K562 (cell line): ENCODE measurements around the gene DEDD2. TPM values are rescaled to one million over a fixed set of nuclear protein-coding genes. Genes with fewer than 3 reads are reported as not detected.

ENCODE experiments used
- ATAC-seq: fragments of 200-7000 bp; cut with Tn5 transposase; 3 replicates; pipeline ENCODE4 v1.9.1; 2020; ENCODE audit warnings: moderate library complexity
- BruUV-seq: library from RNA; stranded (reverse); fragments of 400-500 nt; replicated peaks from 2 replicates; lab custom pipeline; 2021; lab: Mats Ljungman, UMichigan
- CTCF ChIA-PET: fragments of 300-600 bp; formaldehyde crosslinking; extraction: SDS; loops from one replicate; lab custom pipeline; 2021; ENCODE audit warnings: low intra/inter-chr PET ratio; lab: Yijun Ruan, JAX
- POLR2A ChIA-PET: fragments of 300-600, 350-650 bp; sonication (Branson Sonifier 250); formaldehyde crosslinking; extraction: SDS; loops from one replicate; lab custom pipeline; 2021; ENCODE audit warnings: antibody characterized with exemption, inconsistent platforms; lab: Yijun Ruan, JAX
- DNase-seq, 4 experiments: peaks; one replicate each; pipeline versions ENCODE4 v3.0.0 to v3.0.0-alpha.2; 2011 to 2018; ENCODE audit warnings: low spot score in 3 of 4, mixed read lengths in 3 of 4; ENCODE audit errors: extremely low read depth in 1 of 4
- FAIRE-seq: peaks from 2 replicates; lab custom pipeline; 2011; peaks lifted over from hg19 to GRCh38; lab: Jason Lieb, UNC
- H2AFZ ChIP-seq: 2 replicates; pipeline ENCODE4 v1.6.0; 2011; ENCODE audit warnings: low read depth, low read length, control low read depth, inconsistent platforms
- H3K27ac ChIP-seq: fragments of 200-600 bp; 3 replicates; pipeline ENCODE4 v1.8.0; 2011; ENCODE audit warnings: low read depth, mild to moderate bottlenecking, control low read depth, inconsistent platforms, low read length, moderate library complexity, mixed read lengths; ENCODE audit errors: extremely low read depth
- H3K27me3 ChIP-seq, 2 experiments: fragments of 300-600 bp in 1 of 2; 2 replicates in 1 of 2; 3 replicates in 1 of 2; pipeline versions ENCODE4 v1.6.0 to v1.8.0; 2011; ENCODE audit warnings: inconsistent platforms in 2 of 2, low read length in 2 of 2, mild to moderate bottlenecking in 1 of 2, mixed read lengths in 1 of 2, moderate library complexity in 1 of 2; ENCODE audit not compliant: control insufficient read depth in 2 of 2, insufficient read depth in 2 of 2
- H3K36me3 ChIP-seq: fragments of 300-600 bp; 3 replicates; pipeline ENCODE4 v1.8.0; 2011; ENCODE audit warnings: mild to moderate bottlenecking, low read length, inconsistent platforms; ENCODE audit not compliant: control insufficient read depth, insufficient read depth
- H3K4me1 ChIP-seq, 2 experiments: fragments of 200-600 bp in 1 of 2; replicated peaks in 1 of 2; 2 replicates in 1 of 2; 3 replicates in 1 of 2; pipeline versions ENCODE4 v1.5.1 to v1.8.0; 2011; ENCODE audit warnings: inconsistent platforms in 2 of 2, low read length in 2 of 2, mild to moderate bottlenecking in 1 of 2, mixed read lengths in 1 of 2, moderate library complexity in 1 of 2; ENCODE audit not compliant: control insufficient read depth in 2 of 2, insufficient read depth in 2 of 2
- H3K4me2 ChIP-seq: 2 replicates; pipeline ENCODE4 v1.6.1; 2011; ENCODE audit warnings: low read length, control low read depth, inconsistent platforms, mixed read lengths; ENCODE audit not compliant: insufficient read depth
- H3K4me3 ChIP-seq: fragments of 200-600 bp; sonication (generic), shearing (Covaris generic); 2 replicates; pipeline ENCODE4 v1.5.1; 2016; ENCODE audit warnings: control low read depth, inconsistent platforms
- H3K79me2 ChIP-seq: fragments of 200-600 bp; 3 replicates; pipeline ENCODE4 v1.8.0; 2011; ENCODE audit warnings: low read length, inconsistent platforms; ENCODE audit not compliant: control insufficient read depth, insufficient read depth
- H3K9ac ChIP-seq, 2 experiments: 2 replicates each; pipeline versions ENCODE4 v1.6.0 to v1.6.1; 2011; ENCODE audit warnings: low read depth in 2 of 2, low read length in 2 of 2, control low read depth in 1 of 2, inconsistent platforms in 1 of 2, mild to moderate bottlenecking in 1 of 2, mixed read lengths in 1 of 2; ENCODE audit not compliant: insufficient read depth in 1 of 2
- H3K9me1 ChIP-seq: one replicate; pipeline ENCODE4 v1.6.0; 2011; ENCODE audit warnings: inconsistent platforms, mild to moderate bottlenecking, low read length, moderate library complexity; ENCODE audit not compliant: control insufficient read depth, insufficient read depth
- H3K9me3 ChIP-seq: replicated peaks from 2 replicates; pipeline ENCODE4 v1.5.1; 2011; ENCODE audit warnings: low read depth, low read length, inconsistent platforms; ENCODE audit not compliant: control insufficient read depth, insufficient read depth
- H4K20me1 ChIP-seq: replicated peaks from 2 replicates; pipeline ENCODE4 v1.6.1; 2011; ENCODE audit warnings: low read length, inconsistent platforms, mixed read lengths; ENCODE audit not compliant: control insufficient read depth, insufficient read depth
- ELF1 ChIP-seq: fragments of 200-800 bp; sonication (Bioruptor generic); IDR thresholded peaks from 2 replicates; pipeline ENCODE4 v1.6.1; 2016; ENCODE audit warnings: missing genetic modification characterization, missing compliant biosample characterization
- EP400 ChIP-seq: fragments of 450-650 bp; IDR thresholded peaks from 2 replicates; pipeline ENCODE4 v1.6.1; 2017; ENCODE audit warnings: antibody characterized with exemption, mild to moderate bottlenecking, moderate library complexity
- L3MBTL2 ChIP-seq: fragments of 450-650 bp; IDR thresholded peaks from 2 replicates; pipeline ENCODE4 v1.6.1; 2016; ENCODE audit warnings: mild to moderate bottlenecking, moderate library complexity
- LARP7 ChIP-seq: fragments of 450-650 bp; IDR thresholded peaks from 2 replicates; pipeline ENCODE4 v1.6.1; 2016
- POLR2AphosphoS5 ChIP-seq: IDR thresholded peaks from 2 replicates; pipeline ENCODE4 v1.6.1; 2011; ENCODE audit warnings: mild to moderate bottlenecking, low read depth, low read length, moderate library complexity; ENCODE audit not compliant: control insufficient read depth, insufficient read depth
- POLR2G ChIP-seq: fragments of 200-400 bp; formaldehyde crosslinking; IDR thresholded peaks from 2 replicates; pipeline ENCODE4 v1.6.1; 2017; ENCODE audit warnings: low read depth, mild to moderate bottlenecking, antibody characterized with exemption, low read length, moderate library complexity
- RAD51 ChIP-seq: fragments of 450-650 bp; IDR thresholded peaks from 2 replicates; pipeline ENCODE4 v1.7.1; 2016; ENCODE audit warnings: low read depth, mild to moderate bottlenecking, borderline replicate concordance
- RBM22 ChIP-seq: fragments of 200-400 bp; formaldehyde crosslinking; IDR thresholded peaks from 2 replicates; pipeline ENCODE4 v1.6.1; 2018; ENCODE audit warnings: low read length, low read depth; ENCODE audit not compliant: poor library complexity, severe bottlenecking
- ZEB2 ChIP-seq: fragments of 450-650 bp; IDR thresholded peaks from 2 replicates; pipeline ENCODE4 v1.6.1; 2016
- ZNF134 ChIP-seq: fragments of 250-450 bp; sonication (Bioruptor Pico); conservative IDR thresholded peaks from 2 replicates; pipeline ENCODE4 v1.4.0; 2020
- ZNF449 ChIP-seq: fragments of 250-450 bp; sonication (Bioruptor Pico); IDR thresholded peaks from 2 replicates; pipeline ENCODE4 v1.8.0; 2022; ENCODE audit warnings: moderate library complexity, mild to moderate bottlenecking, inconsistent platforms
- WGBS: fragments of 100-300 bp; shearing (Covaris generic); methylation state at CpG from one replicate; pipeline ENCODE4 v1.1.6; 2016; ENCODE audit warnings: low coverage, mixed read lengths; ENCODE audit not compliant: insufficient coverage; ENCODE audit errors: missing lambda C conversion rate; 5-methylcytosine and 5-hydroxymethylcytosine counted together
- in situ Hi-C: fragments of 300-500 bp; cut with MboI; formaldehyde crosslinking; loops from 4 replicates; pipeline ENCODE4 v1.15.0; 2018; ENCODE audit warnings: inconsistent platforms, mixed read lengths
- intact Hi-C: fragments of 100-400 bp; cut with micrococcal nuclease; formaldehyde crosslinking; loops from 2 replicates; pipeline ENCODE4 v1.14.2; 2022
- polyA plus RNA-seq, 8 experiments: library from polyadenylated mRNA; depleted of rRNA in 4 of 8; stranded (reverse) in 5 of 8; unstranded in 3 of 8; fragments of >200 nt; fragmentation: Nextera tagmentation in 2 of 8; fragmentation: Illumina TruSeq in 1 of 8; extraction: Ambion mirVana in 2 of 8; extraction: Trizol in 1 of 8; gene quantifications; 2 replicates each; pipeline versions ENCODE4 v1.2.1 to v1.2.3, GENCODE V29; 2011 to 2014; ENCODE audit warnings: inconsistent platforms in 1 of 8, missing spikeins in 1 of 8
- total RNA-seq, 7 experiments: library from RNA; depleted of rRNA in 6 of 7; stranded (reverse); fragments of >200 nt in 6 of 7; fragmentation: Illumina TruSeq in 2 of 7; extraction: Trizol in 2 of 7; gene quantifications; 2 replicates each; pipeline versions ENCODE4 v1.2.1 to v1.2.3, GENCODE V29; 2011 to 2021; ENCODE audit warnings: low replicate concordance in 1 of 7
- TF ChIP-seq, protein P1 (sequence below): fragments of 450-650 bp; IDR thresholded peaks from 2 replicates; pipeline ENCODE4 v1.6.1; 2017; ENCODE audit warnings: antibody characterized with exemption, mild to moderate bottlenecking
- TF ChIP-seq, protein P2 (sequence below): sonication (generic); formaldehyde crosslinking; IDR thresholded peaks from 2 replicates; pipeline ENCODE4 v1.8.1; 2023; ENCODE audit warnings: mild to moderate bottlenecking, missing genetic modification reagents

Gene DEDD2
- total and polyA plus RNA-seq, 9 of the 15 experiments (the other 6 are each of a cell fraction or from before 2014, with no cell fraction given), result 4.3 to 43.0 (median 29.2) TPM

DNA sequence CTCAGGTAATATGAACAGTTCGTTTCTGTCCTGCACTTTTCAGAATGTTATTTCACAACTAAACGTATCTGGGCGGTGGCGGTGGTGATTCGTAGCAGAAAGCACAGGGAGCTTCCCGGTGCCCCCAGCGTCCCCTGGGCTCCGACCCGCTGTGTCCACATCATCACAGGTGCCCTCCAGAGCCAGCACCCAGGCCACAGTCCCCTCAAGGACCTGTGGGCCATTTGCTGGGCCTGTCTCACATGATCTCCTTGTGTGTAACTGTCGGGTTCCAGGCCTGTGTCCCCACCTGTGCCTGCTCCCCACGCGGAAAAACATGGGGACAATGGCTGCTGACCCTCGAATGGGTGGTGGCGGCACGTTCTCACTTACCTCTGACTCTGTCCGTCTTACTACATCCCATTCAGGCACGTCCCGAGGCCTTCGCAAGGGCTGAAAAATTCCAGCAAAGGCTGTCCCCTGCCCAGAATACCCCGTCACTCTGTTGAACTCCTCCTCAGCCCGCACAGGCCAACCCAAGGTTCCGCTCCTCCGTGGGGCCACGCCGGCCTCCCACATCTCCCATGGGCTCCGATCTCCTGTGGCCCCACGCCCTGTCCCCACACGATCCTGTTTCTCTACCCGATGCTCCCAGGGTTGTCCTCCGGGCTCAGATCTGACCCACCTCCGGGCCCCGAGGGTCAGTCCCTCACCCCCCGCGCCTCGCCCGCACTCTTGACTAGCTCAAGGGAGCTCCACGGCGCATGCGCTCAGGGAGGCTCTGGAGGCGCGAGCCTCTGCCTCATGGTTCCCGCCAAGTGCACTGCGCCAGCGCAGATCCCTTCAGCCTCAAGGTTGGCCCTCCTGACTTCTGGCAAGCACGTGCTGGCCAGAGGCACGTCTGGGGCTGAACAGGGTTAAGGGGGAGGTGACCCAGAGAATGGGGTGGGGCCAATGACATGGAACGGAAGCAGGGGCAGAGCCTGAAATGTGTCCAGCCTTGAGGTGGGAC is 21.2 kb downstream of the DEDD2 start:
- Histone ChIP-seq H3K27ac (no peak overlapping the region; the same call in 2 of the 3 replicates), H3K4me2 (no peak overlapping the region), H3K9me3 (peaks cover 4% of the 10 kb centered on the region; the same call in 1 of the 2 replicates), H3K27me3 (peaks cover 0 to 3% of the 10 kb centered on the region in 2 experiments; a peak in 2 of 5 replicates), H3K4me3 (no peak overlapping the region), H3K36me3 (peaks cover 49% of the 10 kb centered on the region; the same call in 2 of the 3 replicates), H3K4me1 (peaks cover 36 to 48% of the 10 kb centered on the region in 2 experiments), H3K9me1 (peaks cover 2% of the 10 kb centered on the region), H3K79me2 (peaks cover 28% of the 10 kb centered on the region), H2AFZ (no peak overlapping the region), H4K20me1 (peaks cover 24% of the 10 kb centered on the region; the same call in 1 of the 2 replicates), H3K9ac (0 out of 4 replicates have a peak overlapping the region, but pooled peaks of 1 of the 2 experiments have one; percentile 43)
- ATAC-seq (0 out of 3 replicates have a peak, but pooled peaks have one; percentile 5), FAIRE-seq (no peak), DNase-seq (peak in 3 of 4 experiments; percentile 36 to 50 (median 37))
- no TSS peak for BruUV-seq
- POLR2A ChIA-PET, result no interaction called here
- CTCF ChIA-PET, result no interaction called here
- intact Hi-C loops, result loop anchor here (5.0 kb wide), 1 partner anchor 46 kb away; the partner anchor contains the start of gene GSK3A
- in situ Hi-C loops, result no loop called here
- 90% methylated on average over 32 of the region's 47 CpGs for WGBS
- no peak for TF ChIP-seq RAD51
- no peak for TF ChIP-seq POLR2AphosphoS5
- no peak for TF ChIP-seq ELF1 (tag)
- no peak for TF ChIP-seq ZNF449 (CRISPR knock-in tag)
- TF ChIP-seq EP400, result peak; percentile 14; the same call in 1 of the 2 replicates
- peak; percentile 84 for TF ChIP-seq RBM22
- TF ChIP-seq, protein P1, sequence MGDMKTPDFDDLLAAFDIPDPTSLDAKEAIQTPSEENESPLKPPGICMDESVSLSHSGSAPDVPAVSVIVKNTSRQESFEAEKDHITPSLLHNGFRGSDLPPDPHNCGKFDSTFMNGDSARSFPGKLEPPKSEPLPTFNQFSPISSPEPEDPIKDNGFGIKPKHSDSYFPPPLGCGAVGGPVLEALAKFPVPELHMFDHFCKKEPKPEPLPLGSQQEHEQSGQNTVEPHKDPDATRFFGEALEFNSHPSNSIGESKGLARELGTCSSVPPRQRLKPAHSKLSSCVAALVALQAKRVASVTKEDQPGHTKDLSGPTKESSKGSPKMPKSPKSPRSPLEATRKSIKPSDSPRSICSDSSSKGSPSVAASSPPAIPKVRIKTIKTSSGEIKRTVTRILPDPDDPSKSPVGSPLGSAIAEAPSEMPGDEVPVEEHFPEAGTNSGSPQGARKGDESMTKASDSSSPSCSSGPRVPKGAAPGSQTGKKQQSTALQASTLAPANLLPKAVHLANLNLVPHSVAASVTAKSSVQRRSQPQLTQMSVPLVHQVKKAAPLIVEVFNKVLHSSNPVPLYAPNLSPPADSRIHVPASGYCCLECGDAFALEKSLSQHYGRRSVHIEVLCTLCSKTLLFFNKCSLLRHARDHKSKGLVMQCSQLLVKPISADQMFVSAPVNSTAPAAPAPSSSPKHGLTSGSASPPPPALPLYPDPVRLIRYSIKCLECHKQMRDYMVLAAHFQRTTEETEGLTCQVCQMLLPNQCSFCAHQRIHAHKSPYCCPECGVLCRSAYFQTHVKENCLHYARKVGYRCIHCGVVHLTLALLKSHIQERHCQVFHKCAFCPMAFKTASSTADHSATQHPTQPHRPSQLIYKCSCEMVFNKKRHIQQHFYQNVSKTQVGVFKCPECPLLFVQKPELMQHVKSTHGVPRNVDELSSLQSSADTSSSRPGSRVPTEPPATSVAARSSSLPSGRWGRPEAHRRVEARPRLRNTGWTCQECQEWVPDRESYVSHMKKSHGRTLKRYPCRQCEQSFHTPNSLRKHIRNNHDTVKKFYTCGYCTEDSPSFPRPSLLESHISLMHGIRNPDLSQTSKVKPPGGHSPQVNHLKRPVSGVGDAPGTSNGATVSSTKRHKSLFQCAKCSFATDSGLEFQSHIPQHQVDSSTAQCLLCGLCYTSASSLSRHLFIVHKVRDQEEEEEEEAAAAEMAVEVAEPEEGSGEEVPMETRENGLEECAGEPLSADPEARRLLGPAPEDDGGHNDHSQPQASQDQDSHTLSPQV, result peak; percentile 73
- TF ChIP-seq ZNF134 (CRISPR knock-in tag), result no peak
- TF ChIP-seq, protein P2, sequence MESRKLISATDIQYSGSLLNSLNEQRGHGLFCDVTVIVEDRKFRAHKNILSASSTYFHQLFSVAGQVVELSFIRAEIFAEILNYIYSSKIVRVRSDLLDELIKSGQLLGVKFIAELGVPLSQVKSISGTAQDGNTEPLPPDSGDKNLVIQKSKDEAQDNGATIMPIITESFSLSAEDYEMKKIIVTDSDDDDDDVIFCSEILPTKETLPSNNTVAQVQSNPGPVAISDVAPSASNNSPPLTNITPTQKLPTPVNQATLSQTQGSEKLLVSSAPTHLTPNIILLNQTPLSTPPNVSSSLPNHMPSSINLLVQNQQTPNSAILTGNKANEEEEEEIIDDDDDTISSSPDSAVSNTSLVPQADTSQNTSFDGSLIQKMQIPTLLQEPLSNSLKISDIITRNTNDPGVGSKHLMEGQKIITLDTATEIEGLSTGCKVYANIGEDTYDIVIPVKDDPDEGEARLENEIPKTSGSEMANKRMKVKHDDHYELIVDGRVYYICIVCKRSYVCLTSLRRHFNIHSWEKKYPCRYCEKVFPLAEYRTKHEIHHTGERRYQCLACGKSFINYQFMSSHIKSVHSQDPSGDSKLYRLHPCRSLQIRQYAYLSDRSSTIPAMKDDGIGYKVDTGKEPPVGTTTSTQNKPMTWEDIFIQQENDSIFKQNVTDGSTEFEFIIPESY (CRISPR knock-in tag), result peak; percentile 99
- TF ChIP-seq POLR2G, result peak; percentile 79
- TF ChIP-seq ZEB2, result no peak
- no peak for TF ChIP-seq LARP7
- TF ChIP-seq L3MBTL2, result peak; percentile 57
